ENCODE results near the gene RALBP1. TPM values are rescaled to one million over a fixed set of nuclear protein-coding genes. Genes with fewer than 3 reads are reported as not detected.

RALBP1 gene
- total and polyA plus RNA-seq, 3 donors from 2014 or later = 23.6 to 59.8 (median 46.3) TPM

DNA sequence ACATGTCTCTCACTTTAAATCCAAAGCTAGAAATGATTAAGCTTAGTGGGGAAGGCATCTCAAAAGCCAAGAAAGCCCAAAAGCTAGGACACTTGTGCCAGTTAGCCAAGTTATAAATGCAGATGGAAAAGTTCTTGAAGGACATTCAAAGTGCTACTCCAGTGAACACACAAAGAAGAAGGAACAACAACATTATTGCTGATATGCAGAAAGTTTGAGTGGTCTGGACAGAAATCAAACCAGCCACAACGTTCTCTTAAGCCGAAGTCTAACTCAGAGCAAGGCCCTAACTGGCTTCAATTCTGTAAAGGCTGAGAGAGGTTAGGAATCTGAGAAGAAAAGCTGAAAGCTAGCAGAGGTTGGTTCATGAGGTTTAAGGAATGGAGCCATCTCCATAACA, 90.1 kb downstream of the RALBP1 start:
- no peak for DNase-seq
- WGBS, 2 donors = 48 to 61% methylated on average over 2 of the region's 2 CpGs
- Histone ChIP-seq H3K27ac (no peak overlapping the region), H3K27me3 (no peaks in the 10 kb centered on the region), H3K9me3 (no peaks in the 10 kb centered on the region), H3K4me1 (no peaks in the 10 kb centered on the region), H3K4me3 (no peak overlapping the region), H3K36me3 (ENCODE audit: low read depth, missing control alignments) (no peaks in the 10 kb centered on the region)
- intact Hi-C loops (cut with DNase I; ENCODE audit: low total_unique reads) = no loop called here
- no peak for TF ChIP-seq POLR2A (IDR thresholded peaks at IDR 0.05)
- TF ChIP-seq, protein P1, sequence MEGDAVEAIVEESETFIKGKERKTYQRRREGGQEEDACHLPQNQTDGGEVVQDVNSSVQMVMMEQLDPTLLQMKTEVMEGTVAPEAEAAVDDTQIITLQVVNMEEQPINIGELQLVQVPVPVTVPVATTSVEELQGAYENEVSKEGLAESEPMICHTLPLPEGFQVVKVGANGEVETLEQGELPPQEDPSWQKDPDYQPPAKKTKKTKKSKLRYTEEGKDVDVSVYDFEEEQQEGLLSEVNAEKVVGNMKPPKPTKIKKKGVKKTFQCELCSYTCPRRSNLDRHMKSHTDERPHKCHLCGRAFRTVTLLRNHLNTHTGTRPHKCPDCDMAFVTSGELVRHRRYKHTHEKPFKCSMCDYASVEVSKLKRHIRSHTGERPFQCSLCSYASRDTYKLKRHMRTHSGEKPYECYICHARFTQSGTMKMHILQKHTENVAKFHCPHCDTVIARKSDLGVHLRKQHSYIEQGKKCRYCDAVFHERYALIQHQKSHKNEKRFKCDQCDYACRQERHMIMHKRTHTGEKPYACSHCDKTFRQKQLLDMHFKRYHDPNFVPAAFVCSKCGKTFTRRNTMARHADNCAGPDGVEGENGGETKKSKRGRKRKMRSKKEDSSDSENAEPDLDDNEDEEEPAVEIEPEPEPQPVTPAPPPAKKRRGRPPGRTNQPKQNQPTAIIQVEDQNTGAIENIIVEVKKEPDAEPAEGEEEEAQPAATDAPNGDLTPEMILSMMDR (IDR thresholded peaks at IDR 0.05) = no peak

DNA sequence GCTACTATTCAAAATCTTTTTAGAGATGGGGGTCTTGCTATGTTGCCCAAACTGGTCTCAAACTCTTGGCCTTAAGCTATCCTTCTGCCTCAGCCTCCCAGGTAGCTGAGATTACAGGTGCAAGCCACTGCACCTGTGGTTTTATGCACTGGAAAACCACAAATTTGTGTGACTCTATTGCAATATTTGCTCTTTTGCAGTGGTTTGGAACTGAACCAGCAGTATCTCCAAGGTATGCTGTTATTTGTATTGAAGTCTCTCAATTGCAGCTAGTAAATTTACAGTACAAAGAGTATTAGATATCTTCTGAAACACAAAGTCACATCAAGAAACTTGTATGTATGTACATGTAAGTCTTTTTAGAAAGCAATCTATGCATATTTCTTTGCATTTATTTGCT, 92.9 kb downstream of the RALBP1 start:
- no peaks in the 10 kb centered on the region for H3K36me3 ChIP-seq (ENCODE audit: low read depth, missing control alignments)
- H3K27ac ChIP-seq = no peak overlapping the region
- H3K4me1 ChIP-seq = no peaks in the 10 kb centered on the region
- no peak for DNase-seq
- no peak overlapping the region for H3K4me3 ChIP-seq
- H3K9me3 ChIP-seq = no peaks in the 10 kb centered on the region
- no peak for TF ChIP-seq POLR2A (IDR thresholded peaks at IDR 0.05)
- TF ChIP-seq, protein P1 (IDR thresholded peaks at IDR 0.05) = no peak
- no peaks in the 10 kb centered on the region for H3K27me3 ChIP-seq
- intact Hi-C loops (cut with DNase I; ENCODE audit: low total_unique reads) = no loop called here

DNA sequence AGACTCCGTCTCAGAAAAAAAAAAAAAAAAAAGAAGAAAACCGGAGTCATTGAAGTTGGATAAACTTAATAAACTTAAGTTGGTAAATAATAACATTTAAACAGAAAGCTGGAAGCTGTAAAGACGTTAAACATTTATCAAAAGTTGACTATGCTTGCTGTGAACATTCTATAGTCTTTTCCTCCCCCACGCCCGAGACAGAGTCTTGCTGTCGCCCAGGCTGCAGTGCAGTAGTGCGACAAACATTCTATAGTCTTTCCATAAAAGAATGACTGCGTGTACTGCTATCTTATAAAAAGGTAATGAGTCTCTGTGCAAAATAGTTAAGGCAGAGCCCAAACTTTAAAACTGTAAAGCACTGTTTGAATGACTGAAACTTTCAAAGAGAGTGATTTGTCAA, 93.9 kb downstream of the RALBP1 start:
- DNase-seq = no peak
- Histone ChIP-seq H3K27ac (no peak overlapping the region), H3K9me3 (no peaks in the 10 kb centered on the region), H3K4me3 (no peak overlapping the region), H3K36me3 (ENCODE audit: low read depth, missing control alignments) (no peaks in the 10 kb centered on the region), H3K4me1 (no peaks in the 10 kb centered on the region), H3K27me3 (no peaks in the 10 kb centered on the region)
- TF ChIP-seq POLR2A (IDR thresholded peaks at IDR 0.05) = no peak
- TF ChIP-seq, protein P1 (IDR thresholded peaks at IDR 0.05) = no peak
- intact Hi-C loops (cut with DNase I; ENCODE audit: low total_unique reads) = no loop called here
- 84 to 87% methylated on average over 8 of the region's 8 CpGs for WGBS, 2 donors

DNA sequence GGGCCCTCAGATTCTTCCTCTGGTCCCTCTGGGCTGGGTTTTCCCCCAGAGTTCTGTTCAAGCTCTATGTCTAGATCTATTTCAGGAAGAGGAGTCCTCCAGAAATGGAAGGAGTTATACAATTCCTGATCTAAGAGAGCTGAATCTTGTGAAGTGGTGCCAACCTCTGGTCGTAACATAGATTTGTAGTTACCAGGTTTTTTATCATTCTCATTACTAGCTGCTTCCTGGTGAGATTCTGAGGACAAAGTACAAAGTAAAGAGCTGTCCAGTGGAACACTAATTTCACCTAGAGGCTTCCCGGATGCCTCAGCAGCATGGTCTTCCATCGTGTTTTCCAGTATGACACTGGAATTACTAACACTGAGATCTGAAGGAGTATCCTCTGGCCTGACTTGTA, 94.9 kb downstream of the RALBP1 start:
- H3K27ac ChIP-seq = no peak overlapping the region
- H3K9me3 ChIP-seq = no peaks in the 10 kb centered on the region
- H3K4me1 ChIP-seq = no peaks in the 10 kb centered on the region
- no peak for DNase-seq
- H3K27me3 ChIP-seq = no peaks in the 10 kb centered on the region
- no peaks in the 10 kb centered on the region for H3K36me3 ChIP-seq (ENCODE audit: low read depth, missing control alignments)
- intact Hi-C loops (cut with DNase I; ENCODE audit: low total_unique reads) = no loop called here
- TF ChIP-seq, protein P1 (IDR thresholded peaks at IDR 0.05) = no peak
- no peak for TF ChIP-seq POLR2A (IDR thresholded peaks at IDR 0.05)
- H3K4me3 ChIP-seq = no peak overlapping the region
- 87 to 90% methylated on average over 3 of the region's 3 CpGs for WGBS, 2 donors

DNA sequence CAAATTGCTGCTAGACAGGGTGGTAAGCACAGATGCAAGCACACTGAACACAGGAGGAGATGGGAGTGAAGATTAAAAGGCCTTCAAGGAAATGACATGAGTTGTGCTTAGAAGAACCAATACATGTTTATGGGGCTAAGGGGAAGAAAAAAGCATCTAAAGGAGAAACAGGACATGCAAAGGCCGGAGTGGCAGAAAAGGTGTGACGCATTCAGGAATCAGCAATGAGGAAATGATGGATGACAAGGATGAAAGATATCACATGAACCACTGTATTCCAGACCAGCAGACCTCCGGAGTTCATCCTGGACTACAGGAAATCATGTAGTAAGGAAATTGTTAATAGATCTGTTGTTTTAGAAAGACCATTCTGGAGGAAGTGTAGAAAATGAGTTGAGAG, 96.2 kb downstream of the RALBP1 start:
- TF ChIP-seq POLR2A (IDR thresholded peaks at IDR 0.05) = no peak
- TF ChIP-seq, protein P1 (IDR thresholded peaks at IDR 0.05) = no peak
- Histone ChIP-seq H3K27ac (no peak overlapping the region), H3K36me3 (ENCODE audit: low read depth, missing control alignments) (no peaks in the 10 kb centered on the region), H3K9me3 (no peaks in the 10 kb centered on the region), H3K4me3 (no peak overlapping the region), H3K27me3 (no peaks in the 10 kb centered on the region), H3K4me1 (no peaks in the 10 kb centered on the region)
- WGBS, 2 donors = 85 to 97% methylated on average over 3 of the region's 3 CpGs
- intact Hi-C loops (cut with DNase I; ENCODE audit: low total_unique reads) = no loop called here
- DNase-seq = no peak

All from testis (tissue), 3 donors.